COR-L47 (cell line): ENCODE measurements around the gene SLAIN2.
"Not testable (repeated sequence)": the region's sequence is repeated elsewhere in the genome, so short reads cannot be mapped to it uniquely, and the experiment has no call there.

Experiments used
- DNase-seq: peaks from one replicate; lab custom pipeline; 2025; lab: John Stamatoyannopoulos, UW

SLAIN2 gene

DNA sequence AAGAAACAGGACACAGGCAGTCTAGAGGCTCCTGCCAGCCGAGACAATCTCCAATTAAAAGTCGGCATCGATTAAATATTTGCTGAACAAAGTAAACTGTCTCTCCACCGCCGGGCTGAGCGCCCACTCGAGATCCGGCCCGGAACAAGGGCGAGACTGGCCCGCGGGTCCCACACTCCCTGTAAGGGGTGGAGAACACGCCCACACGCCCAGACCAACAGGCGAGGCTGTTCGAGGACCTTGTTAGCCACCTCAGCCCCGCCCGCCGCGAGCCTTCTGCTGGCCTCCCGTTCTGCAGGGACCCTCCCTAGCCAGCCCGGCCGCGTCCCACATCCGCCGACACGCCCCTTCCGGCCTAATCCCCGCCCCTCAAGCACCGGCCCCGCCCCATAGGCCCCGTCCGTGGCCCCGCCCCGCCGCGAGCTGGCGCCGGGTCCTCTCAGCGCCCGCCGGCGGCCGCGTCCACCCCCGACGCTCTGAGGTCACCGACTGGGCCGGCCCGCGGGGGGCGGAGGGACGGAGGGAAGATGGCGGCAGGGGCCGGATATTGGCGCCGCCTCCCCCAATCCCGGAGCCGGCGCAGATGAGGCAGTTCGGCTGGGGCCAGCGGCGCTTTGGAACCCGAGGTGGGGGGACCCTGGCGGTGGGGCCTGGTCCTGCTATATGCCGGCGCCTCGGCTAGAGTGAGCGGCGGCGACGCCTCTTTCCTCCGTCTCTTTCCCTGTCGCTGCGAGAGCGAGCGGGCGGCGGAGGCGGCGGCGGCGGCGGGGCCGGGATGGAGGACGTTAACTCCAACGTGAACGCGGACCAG is at the start of gene SLAIN2:
SLAIN2 (plus strand) TSS at position 565 of the 811 bp plus-strand sequence; CDS start at position 776, 211 bp downstream.
- DNase-seq = peak; percentile 94

DNA sequence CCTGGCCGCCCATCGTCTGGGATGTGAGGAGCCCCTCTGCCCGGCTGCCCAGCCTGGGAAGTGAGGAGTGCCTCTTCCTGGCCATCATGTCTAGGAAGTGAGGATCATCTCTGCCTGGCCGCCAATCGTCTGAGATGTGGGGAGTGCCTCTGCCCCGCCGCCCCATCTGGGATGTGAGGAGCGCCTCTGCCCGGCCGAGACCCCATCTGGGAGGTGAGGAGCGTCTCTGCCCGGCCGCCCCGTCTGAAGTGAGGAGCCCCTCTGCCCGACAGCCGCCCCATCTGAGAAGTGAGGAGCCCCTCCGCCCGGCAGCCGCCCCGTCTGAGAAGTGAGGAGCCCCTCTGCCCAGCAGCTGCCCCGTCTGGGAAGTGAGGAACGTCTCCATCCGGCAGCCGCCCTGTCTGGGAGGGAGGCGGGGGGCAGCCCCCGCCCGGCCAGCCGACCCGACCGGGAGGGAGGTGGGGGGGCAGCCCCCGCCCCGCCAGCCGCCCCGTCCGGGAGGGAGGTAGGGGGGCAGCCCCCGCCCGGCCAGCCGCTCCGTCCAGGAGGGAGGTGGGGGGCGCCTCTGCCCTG is 49.0 kb upstream of the SLAIN2 start:
- DNase-seq = not testable (repeated sequence)

DNA sequence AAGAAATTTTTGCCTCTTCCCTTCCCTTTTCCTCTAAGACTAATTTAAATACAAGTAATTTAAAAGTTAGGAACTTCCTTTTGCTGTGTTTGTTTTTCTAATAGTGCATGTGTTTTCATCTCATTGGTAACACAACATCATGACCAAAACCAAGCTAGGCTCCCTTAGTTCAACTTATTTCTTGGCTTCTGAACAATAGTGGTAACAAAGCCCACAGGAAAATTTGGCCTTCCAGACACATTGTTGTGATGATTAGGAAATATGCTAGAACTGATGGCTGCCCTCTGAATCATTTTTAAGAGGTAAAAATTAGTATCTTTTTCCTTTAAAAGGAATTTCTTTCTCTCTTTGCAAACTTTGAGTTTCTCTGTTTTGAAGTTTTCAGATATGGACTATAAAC is 46.2 kb upstream of the SLAIN2 start:
- no peak for DNase-seq

DNA sequence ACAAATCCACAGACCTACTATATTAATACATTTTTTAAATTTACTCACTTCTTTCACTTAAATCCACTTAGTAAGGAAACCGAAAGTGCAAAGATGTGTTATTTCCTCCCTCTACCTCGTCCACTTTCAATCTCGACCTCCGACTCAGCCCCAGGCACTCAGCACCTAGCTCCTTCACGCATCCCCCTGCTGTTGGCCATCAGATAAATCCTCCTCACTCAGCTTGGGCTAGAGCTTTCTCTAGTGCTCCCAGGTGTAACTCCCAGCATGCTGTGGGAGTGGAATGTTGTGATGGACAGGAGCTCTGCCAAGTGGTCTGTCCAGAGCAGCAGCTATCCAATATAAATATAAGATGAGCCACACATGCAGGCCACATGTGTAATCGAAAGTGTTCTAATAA is 45.0 kb upstream of the SLAIN2 start:
- DNase-seq = no peak

DNA sequence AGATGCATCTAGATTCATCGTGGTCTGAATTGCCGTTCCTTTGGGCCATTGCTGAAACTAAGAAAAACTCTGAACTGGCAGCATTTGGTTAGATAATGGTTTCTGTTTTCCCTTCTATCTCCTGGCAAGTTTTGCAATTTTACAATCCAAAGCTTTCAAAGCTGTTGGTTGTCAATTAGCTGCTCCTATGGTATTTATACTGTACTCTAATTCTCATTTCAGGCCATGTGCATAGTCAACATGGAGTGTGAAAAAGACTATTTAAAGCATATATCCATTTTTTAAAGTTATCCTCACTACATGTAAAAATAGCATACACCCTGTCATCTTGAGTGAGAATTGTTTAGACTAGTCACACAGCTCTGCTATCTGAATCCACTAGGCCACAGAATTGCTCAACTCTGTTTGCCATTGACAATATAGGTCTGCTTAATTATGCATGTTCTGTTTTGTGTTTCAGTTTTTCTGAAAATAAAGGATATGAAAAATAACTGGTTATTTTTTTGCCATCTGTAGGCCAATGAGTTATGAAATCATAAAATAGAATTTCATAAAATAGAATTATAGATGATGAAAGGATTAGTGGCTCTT is 44.0 kb upstream of the SLAIN2 start:
- no peak for DNase-seq

DNA sequence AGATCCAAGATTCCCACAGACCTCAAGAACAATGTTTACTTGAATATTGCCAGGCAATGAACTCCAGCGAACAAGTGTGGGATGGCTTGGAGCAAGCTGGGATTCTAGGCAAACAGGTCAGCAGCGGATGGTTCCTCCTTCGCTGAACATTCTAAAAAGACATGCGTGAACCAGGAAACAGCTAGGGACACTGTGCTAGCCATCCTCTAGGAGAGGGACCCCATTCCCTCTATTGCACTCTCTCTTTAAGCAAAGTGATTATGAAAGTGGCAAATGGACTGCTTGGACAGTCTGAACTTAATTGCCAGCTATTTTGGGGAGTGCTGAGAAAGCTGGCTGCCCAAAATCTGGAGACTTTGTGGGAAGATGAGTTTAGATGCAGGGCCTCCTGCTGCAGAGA is 41.8 kb upstream of the SLAIN2 start:
- DNase-seq = no peak

DNA sequence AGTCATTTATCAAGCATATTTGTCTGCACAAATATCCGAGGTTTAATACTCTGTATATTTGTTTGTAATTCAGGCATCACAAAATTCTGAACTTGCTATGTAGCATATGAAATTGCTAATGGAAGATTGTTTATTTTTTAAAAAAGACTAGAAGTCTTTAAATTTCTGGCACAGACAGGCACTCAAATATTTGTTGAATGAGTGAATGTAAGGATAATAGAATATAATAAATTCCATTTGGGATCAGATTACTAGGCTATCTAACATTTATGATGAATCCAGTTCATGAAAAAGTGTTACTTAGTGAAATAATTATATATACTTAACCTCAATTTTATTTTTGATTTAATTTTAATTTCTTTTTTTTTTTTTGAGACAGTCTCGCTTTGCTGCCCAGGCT is 41.3 kb upstream of the SLAIN2 start:
- DNase-seq = no peak

DNA sequence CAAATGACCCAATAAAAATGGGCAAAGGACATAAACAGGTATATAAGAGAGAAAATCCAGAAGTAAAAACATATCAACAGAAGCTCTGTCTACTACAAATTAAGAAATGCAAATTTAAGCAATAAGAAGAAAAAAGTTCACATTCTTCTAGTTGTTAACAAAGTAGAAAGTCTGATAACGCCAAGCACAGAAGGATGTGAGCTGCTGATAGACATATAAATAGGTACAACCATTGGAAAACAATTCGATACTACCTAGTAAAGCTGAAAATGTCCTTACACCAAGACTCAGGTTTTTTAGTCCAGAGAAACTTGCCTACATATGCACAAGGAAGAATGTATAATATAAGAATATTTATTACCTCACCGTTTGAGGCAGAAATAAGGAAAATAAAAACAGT is 35.8 kb upstream of the SLAIN2 start:
- DNase-seq = no peak

DNA sequence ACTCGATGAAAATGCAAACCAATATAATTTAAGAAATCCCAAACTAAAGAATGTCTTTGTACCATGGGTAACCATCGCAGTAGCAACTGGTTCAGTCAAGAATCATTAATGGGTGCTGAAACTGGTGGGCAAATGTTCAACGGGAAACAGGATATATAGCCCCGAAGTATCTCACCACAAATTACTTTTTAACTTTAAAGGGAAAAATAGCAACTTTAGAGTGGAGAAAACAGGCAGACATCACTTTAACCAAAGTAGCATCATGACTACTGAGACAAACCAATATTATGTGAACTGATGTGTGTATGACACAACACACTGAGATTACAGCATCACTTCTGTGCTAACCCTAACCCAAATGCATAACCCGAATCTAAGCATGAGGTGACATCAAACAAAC is 33.8 kb upstream of the SLAIN2 start:
- no peak for DNase-seq

DNA sequence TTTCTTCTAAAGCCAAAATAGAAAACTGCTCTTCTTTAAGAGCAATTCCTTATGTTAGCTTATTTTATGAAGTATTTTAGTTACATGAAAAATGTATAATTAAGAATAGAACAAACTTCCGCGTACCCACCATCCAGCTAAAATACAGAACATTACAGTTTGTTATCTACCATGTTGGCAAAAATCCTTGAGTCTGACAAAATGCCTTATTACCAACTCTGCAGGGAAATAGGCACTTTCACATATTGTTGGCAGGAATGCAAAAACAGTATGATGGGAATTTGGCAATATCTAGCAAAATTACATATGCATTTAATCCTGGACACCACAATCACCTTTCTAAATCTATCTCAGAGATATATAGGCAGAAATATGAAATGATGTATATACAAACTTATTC is 32.4 kb upstream of the SLAIN2 start:
- no peak for DNase-seq

DNA sequence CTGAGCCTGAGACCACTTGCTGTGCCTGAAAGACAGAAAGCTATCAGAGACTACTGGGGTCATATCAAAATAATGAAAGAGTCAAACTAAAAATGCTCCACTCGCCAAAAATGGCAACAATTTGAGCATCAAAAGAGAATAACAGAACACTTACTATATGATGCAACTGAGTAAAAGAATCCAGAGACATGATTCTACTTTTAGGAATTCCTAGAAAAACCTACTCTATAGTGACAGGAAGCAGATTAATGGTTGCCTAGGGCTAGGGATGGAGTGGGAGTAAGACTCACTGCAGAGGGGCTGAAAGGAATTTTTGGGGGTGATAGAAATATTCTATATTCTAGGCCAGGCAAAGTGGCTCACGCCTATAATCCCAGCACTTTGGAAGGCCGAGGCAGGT is 29.4 kb upstream of the SLAIN2 start:
- no peak for DNase-seq

DNA sequence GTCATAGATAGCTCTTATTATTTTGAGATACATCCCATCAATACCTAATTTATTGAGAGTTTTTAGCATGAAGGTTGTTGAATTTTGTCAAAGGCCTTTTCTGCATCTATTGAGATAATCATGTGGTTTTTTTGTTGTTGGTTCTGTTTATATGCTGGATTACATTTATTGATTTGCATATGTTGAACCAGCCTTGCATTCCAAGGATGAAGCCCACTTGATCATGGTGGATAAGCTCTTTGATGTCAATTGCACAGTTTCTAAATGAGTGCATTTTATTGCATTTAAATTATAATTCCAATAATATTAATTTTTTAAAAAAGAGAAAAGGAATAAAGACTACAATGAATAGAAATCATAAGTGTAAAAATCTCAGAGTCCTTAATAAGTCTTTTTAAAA is 26.6 kb upstream of the SLAIN2 start:
- not testable (repeated sequence) for DNase-seq

DNA sequence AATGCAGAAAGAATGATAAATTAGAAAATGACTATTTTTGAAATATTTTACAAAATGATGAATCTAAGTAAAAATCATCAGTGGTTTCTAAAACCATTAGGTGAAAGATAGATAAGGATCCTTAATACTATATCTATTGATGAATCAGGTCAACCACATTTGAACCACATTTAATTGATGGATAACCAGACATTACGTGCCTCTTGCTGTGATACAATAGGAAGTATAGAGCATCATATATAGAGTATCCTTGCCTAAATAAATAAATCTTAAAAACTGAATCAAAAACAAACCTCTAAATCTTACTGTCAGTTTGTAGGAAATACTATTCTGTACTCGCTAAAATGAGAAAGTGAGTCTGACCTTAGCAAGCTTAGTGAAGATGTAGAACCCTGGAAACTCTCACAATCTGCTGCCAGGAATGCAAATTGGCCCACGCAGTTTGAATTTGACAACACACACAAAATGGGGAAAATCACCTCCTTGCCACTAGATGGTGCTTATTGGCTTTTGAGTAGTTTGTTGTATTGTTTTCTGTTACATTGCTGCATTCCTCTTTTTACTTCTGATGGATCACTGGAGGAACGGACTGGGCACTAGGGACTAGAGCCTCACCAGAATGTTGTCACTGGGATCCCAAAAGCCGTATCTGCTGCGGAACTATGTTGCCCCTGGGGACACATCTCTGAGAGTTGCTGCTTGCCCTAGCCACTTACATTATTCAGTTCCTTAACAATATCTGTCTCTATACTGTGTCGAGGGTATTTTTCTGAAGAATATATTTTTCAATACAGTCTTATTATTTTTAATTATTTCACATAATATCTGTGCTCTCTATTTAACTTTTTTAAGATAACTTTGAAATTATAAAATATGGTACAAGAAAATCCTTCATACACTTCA is 25.4 kb upstream of the SLAIN2 start:
- DNase-seq = peak; percentile 43

DNA sequence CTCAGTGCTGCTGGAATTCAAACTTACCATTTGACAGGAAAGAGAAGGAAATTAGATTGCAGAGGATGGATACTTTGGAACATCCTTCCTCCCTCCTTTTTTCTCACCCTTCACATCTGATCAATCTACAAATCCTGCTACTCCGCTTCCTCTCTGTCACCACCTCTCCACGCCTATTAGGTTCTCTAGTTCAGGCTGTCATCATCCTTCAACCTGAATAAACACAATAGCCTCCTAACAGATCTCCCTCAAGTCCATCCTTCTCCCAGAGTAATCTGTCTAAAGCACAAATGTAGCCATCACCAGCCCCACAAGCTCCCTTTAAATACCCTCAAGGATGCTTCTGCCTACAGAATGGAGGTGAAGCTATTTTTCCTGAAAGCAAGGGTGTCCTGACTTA is 20.0 kb upstream of the SLAIN2 start:
- DNase-seq = no peak

DNA sequence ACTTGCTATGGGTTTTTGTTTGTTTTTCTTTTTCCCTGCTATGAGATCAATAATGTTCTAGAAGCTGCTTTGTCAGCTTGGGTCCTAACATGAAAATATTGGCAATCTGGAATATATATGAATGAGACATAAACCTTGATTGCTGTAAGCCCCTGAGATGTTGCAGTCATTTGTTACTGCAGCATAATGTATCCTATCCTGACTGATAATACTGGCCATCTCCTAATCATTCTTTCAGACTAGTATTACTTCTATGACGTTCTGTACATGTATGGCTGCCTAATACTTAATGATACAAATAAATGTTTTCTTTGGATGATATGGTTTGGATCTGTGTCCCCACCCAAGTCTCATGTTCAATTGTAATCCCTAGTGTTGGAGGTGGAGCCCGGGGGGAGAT is 19.3 kb upstream of the SLAIN2 start:
- DNase-seq = no peak

DNA sequence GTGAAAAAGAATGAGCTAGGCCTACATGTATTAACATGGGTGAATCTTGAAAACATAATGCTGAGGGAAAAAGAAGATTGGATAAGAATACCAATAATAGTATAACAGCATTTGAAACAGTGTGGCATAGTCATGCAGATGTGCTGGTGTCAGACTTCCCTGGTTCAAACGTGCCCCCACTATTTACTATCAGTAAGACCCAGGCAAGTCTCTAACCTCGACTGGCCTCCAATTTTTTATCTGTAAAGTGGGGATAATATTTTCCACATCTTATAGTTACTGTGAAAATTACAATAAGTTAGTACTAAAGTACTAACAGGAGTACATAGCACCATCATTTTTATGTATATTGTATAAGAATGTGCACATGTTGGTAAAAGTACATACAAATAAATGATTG is 17.0 kb upstream of the SLAIN2 start:
- no peak for DNase-seq

DNA sequence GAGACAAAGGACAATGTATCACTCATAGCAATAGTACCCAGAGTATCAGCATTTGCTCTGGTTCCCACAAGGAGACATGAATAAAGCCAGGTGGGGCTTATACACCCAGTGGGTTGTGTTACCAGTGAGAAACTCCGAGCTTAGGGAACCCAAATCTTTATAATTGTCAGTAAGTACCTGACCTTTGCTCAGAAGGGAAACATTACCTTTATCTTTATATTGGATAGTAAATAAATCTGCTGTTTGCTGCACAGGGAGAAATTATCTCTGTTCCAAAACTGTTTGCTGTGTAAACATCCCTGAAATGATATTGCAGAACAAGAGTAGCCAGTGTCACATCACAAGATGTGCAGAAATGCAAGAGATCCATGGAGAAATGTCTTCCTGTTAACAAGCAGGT is 12.1 kb upstream of the SLAIN2 start:
- no peak for DNase-seq

DNA sequence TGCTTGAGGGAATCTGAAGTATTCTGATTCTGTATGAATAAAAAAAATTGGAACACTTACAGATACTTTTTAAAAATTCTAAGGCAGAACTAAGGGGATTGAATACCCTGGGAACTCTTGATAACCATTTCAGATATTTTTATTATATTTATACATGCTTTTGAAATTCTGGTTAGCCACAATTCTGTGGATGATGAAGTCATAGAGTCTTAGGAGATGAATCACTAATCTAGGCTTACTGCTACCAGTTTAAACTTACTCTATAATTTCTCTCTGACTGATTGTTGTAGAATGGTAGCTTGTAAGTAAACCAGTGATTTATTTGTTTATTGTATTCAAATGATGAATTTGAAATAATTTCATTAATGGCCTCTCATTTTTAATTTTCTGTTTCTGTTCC is 11.4 kb upstream of the SLAIN2 start:
- no peak for DNase-seq

DNA sequence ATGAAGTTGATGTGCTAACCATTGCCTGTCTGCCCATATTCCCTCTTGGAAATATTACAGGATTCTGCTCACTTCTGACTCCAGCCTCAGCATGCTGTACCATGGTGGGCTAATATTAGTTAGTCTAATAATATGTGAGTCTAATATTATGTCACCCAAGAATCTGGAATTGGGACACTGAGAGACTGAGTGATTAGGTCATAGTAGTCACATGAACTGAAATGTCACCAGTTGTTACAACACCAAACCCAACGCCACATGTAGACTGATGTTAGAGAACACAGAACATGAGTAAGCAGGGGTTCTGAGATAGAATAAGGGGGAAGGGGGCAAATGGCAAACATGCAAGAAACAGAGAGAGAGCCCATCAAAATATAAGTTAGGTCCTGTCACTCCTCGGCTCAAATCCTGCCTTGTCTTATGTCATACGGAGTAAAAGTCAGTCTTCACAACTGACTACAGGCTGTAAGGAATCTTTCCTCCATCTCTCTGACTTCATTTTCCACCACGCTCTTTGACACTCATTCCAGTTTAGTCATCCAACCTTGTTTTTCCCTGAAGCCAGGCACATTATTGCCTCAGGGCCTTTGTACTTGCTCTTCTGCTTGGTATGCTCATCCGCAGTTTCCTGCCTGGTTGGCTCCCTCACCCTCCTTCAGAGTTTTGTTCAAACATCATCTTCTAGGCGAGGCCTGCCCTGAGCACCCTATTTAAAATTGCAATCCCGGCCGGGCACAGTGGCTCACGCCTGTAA is 9.6 kb upstream of the SLAIN2 start:
- DNase-seq = no peak

DNA sequence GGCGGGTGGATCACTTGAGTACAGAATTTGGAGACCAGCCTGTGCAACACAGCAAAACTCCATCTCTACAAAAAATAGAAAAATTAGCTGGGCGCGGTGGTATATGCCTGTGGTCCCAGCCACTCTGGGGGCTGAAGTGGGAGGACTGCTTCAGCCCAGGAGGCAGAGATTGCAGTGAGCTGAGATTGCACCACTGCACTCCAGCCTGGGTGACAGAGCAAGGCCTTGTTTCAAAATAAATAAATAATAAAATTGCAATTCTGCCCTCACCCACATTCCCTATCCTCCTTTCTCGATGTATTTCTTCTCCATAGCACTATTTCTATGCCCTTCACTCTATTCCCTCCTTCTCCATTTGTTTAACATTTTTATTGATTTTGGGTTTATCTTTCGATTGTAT is 8.7 kb upstream of the SLAIN2 start:
- no peak for DNase-seq

DNA sequence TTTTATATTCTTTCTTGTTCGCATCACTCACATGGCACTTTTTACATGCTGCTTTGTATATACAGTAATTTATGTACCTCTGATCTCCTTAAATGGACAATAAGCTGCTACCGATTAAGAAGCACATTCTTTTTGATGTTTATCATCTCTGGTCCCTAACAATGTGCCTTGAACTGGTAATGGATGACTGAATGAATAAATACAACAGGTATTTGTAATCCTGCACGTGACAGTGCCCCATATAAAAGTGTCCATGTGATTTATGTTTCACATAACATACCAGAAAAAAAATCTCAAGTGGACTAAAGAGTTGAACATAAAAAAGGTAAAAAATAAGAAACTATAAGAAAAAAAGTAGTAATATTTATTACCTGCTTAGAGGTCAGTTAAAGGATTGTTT is 7.7 kb upstream of the SLAIN2 start:
- DNase-seq = no peak

DNA sequence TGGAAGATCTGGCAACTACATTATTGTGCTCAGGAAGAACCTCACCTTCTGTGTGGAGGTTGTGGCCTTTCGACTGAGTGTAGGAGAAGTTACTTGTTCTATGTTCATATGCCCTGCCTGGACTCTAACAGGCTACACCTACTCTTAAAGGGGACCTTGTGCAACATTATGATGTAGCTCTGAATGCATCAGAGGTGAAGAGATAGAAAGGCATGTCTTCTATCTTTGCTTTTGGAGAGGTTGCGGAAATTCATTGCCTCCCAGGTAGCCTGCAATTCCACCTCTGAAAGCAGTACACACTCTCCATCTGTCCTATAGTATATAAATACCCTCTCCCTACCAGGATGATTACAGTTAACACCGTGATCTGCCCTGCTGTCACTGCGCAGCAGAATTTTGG is 7.1 kb upstream of the SLAIN2 start:
- no peak for DNase-seq
